ENCODE results near the gene TMEM252.

TMEM252 gene

DNA sequence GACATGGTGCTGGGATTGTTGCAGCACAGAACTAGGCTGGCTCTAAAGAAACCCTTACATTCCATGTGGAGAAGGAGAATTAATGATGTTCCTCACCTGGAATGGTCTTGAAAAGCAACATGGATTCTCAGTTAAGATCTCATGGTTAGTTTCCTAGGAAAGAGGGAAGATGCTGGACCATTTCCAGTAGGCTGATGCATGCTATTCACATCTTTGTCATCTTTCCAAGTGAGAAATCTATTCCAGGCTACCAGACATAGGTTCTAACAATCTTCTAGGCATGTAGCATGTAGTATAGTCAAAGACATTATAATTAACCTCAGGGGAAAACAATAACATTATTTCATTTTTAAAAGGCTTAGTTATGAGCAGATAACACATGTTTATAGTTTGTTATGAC is 44.3 kb downstream of the TMEM252 start:
- no peak for DNase-seq

DNA sequence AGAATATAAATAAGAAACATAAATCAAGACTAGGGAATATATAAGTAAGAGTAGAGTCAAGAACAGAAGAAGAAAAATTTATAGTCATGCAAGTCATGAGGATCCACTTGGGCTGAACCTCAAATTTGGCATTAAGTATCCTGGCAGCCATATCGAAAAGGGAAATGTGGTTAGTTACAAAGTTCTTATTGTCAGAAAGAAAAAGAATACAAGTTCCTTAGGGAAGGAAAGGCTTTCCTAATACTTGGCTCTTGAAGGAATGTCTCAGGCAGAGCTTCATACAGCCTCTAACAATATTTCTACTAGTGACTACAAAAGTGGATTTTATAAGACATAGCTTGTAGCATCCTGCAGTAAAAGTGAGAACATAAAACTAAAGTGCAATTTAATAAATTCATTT is 45.4 kb downstream of the TMEM252 start:
- no peak for DNase-seq

DNA sequence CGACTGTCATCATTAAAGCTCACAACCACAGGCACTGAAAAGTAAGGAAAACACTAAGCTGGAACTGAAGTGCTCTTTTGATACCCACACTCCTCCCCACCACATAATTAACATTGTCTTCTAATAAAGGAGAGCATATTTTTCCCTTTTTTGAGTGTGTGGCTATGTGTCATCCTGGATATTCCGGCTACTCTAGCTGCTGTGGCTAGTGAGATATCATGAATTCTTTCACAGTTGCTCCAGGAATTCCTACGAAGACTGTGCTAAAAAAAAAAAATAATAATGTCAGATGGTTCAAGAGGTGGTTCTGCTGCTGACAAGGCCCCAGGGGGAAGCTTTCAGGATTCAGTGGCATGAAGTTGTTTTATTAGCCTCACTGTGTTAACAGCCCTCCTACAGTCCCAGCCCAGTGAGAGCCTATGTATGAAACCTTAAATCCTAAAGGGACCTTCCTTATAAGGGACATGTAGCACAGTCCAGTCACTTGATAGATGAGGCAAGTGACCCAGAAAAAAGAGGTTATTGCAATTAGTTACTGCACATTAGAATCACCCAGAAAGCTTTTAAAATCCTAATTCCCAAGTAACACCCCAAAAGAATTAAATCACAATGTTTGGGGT is 46.6 kb downstream of the TMEM252 start:
- DNase-seq = no peak

DNA sequence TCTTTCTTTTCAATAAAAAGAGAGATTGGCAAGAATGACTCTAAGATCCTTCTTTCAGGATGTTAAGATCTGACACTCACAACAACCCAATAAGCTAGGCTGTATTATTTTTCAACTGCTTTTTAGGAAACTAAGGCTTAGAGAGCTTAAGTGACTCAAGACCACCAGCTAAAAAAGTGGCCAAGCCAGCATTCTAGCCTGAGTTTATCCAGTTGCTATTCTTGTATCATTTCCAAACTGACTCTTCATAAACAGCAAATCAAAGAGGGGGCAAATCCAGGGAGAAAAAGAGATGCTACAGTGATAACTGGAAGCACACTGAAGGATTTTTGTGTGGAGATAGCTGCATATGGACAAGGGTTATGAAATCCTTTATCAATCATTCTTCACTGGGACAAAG is 47.1 kb downstream of the TMEM252 start:
- DNase-seq = no peak

DNA sequence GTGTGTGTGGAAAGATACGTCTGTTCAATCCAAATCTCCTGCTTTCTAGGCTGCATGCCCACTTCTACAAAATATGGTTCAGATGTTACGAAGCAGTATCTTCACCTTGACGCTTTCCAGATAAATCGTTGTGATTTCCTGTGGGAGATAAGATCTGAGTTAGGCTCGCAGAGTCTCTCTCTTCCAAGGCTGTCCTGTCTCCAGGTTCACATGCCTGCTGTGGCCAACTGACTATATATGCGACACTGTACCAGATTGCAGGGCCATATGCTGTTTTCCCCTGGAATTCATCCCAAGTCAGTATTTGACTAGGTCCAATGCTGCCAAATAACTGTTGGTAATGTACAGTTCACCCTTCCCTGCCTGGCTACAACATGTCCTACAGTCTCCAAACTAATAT is 47.9 kb downstream of the TMEM252 start:
- DNase-seq = no peak

DNA sequence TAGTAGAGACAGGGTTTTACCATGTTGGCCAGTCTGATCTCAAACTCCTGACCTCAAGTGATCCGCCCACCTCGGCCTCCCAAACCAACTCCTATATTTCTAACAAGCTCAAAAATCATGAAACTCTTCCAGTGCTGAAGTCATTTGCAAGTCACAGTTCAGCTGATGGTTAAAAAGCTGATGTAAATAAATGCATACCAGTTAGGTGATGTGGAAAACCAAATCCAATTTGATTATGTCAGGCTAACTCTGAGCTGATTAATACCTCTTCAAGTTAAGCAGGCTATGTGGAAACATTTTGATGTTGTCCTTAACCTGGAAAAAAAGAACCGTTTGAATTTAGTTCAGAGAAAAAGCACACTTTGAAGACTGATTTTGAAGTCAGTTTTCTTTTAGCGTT is 51.0 kb downstream of the TMEM252 start:
- no peak for DNase-seq

DNA sequence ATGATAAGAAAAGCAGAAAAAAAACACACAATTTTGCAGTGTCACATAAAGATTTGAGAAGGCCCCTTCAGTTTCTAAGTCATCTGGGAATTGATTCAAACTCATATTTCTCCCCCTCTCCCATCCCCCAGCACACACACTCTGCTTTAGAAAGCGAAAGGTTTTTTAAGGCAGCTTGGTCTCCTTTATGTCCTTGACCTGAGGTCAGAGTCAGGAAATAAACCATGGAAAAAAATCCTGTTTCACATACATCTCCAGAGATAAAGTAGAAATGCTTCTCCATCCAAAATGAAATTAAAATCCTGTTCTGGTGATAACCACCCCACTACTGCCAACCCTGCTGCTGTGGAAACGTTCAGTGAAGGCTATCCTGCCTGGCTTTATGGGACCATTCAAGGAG is 52.6 kb downstream of the TMEM252 start:
- no peak for DNase-seq

Data from activated naive CD4-positive, alpha-beta T cell (primary cell).